Measurements from ENCODE around the gene EVA1C. TPM values are rescaled to one million over a fixed set of nuclear protein-coding genes. Genes with fewer than 3 reads are reported as not detected.
"Not testable (repeated sequence)": the region's sequence is repeated elsewhere in the genome, so short reads cannot be mapped to it uniquely, and the experiment has no call there.

Gene EVA1C
- total RNA-seq, 2 experiments from 2014 or later: 5.0 to 6.3 TPM

DNA sequence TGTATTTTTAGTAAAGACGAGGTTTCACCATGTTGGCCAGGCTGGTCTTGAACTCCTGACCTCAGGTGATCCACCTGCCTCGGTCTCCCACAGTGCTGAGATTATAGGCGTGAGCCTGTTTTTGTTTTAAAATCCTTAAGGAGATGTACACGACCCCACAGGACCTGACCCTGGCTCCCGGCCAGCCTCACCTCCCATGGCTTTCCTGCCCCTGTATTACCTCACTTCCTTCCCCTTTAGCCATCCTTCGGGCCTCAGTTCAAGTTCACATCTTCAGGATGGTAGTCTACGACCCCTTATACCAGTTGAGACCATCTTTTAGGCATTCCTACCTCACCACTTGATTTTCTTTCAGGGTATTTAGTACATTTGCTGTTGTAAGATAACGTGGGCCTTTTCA is 136.5 kb downstream of the EVA1C start:
- ChIA-PET POLR2A (no interaction called here), CTCF (no interaction called here)
- H3K9me3 Mint-ChIP-seq: no peaks in the 10 kb centered on the region
- no peak overlapping the region for H3K4me3 Mint-ChIP-seq
- no peaks in the 10 kb centered on the region for H3K36me3 Mint-ChIP-seq (ENCODE audit: low read depth)
- no peak overlapping the region for H3K27ac Mint-ChIP-seq
- no peaks in the 10 kb centered on the region for H3K27me3 Mint-ChIP-seq
- no peaks in the 10 kb centered on the region for H3K4me1 Mint-ChIP-seq
- DNase-seq: no peak

DNA sequence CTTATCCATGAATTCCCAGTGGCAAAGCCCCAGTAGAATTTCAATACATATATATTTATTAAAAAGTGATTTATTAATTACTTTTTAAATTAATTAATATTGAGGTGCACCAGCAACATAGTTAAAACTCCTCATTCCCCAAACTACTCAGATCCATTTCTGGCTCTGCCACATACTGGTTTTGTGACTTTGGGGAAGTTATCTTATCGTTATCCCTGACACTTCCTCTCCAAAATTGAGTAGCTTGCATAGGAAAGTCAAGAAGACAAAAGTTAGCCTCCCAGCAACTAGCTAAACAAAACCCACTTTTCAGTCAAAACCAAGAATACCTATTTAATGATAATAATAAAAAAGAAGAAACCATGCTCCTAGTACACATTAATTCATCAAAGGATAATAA is 136.9 kb downstream of the EVA1C start:
- Mint-ChIP-seq H3K9me3 (no peaks in the 10 kb centered on the region), H3K4me1 (no peaks in the 10 kb centered on the region), H3K27me3 (no peaks in the 10 kb centered on the region), H3K27ac (no peak overlapping the region), H3K4me3 (no peak overlapping the region), H3K36me3 (ENCODE audit: low read depth) (no peaks in the 10 kb centered on the region)
- DNase-seq: no peak
- CTCF ChIA-PET: no interaction called here
- POLR2A ChIA-PET: no interaction called here

DNA sequence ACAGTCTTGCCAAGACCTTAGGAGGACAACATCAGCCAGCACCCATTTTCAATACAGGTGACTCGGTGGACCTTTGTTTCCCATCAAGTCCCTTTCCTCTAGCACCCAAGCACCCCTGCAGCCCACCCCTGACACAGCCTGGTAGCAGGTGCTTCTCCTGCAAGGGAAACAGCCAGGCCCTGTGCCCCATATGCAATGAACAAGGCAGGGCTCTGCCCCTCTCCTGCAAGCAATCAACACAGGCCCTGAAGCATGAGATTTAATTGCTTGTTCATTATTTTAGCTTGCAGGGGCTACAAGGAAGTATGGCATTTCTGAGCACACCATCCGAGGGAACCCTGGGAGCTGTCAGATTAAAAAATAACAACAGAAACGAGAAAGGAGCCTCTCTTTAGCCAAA is 137.4 kb downstream of the EVA1C start:
- Mint-ChIP-seq H3K9me3 (no peaks in the 10 kb centered on the region), H3K27me3 (no peaks in the 10 kb centered on the region), H3K27ac (no peak overlapping the region), H3K36me3 (ENCODE audit: low read depth) (no peaks in the 10 kb centered on the region), H3K4me3 (no peak overlapping the region), H3K4me1 (no peaks in the 10 kb centered on the region)
- POLR2A ChIA-PET: no interaction called here
- CTCF ChIA-PET: no interaction called here
- no peak for DNase-seq

DNA sequence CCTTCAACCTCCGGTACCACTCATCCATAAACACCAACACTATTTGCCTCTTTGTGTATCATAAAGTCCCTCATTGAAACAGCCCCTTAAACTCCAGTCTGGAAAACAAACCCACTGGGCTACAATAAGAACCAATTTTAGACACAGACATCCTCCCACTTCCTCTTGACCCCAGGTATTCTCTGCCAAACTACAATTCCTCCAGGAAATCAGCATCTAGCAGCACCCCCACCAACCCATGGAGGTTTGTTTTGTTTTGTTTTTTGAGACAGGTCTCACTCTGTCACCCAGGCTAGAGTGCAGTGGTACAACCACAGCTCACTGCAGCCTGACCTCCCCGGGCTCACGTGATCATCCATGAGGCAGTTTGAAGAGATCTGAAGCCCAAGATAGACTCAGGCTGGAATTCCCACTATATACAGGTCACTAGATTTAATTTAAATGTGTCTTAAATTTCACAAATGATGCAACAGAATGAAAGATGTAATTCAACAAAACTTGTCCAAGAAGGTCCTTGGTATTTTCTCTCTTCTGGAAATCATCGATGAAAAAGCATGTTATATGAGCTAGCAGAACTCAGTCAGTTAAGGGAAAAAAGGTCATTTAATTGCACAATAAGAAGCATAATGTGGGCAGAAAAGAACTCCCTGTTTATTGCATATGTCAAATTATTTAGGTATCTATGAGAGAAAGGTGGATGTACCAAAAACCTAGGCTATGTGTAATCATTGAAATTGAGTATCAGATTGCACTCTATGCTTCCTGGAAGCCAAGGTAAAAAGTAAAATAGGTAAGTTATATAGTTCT is 142.5 kb downstream of the EVA1C start:
- CTCF ChIA-PET: no interaction called here
- Mint-ChIP-seq H3K9me3 (no peaks in the 10 kb centered on the region), H3K27me3 (no peaks in the 10 kb centered on the region), H3K36me3 (ENCODE audit: low read depth) (no peaks in the 10 kb centered on the region), H3K4me3 (no peak overlapping the region), H3K27ac (no peak overlapping the region), H3K4me1 (no peaks in the 10 kb centered on the region)
- POLR2A ChIA-PET: no interaction called here
- no peak for DNase-seq

DNA sequence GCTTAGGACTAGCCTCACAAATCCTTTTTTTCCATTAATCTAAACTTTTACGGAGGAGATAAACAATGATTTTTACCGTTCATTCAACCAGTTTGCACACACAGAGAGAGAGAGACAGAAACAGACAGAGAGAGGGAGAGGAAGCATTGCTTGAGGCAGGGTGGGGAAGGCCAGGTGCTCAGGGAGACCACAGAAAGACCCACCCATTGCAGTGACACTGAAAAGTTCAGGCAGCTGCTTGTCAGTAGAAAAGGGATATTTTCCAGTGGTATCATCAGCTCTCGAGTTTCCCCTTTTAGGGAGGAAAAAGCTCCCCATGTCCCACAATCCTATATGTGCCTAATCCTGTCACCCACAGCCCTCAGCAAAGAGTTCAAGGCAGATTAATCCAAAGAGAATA is 145.6 kb downstream of the EVA1C start:
- Mint-ChIP-seq H3K27ac (no peak overlapping the region), H3K27me3 (no peaks in the 10 kb centered on the region), H3K4me1 (no peaks in the 10 kb centered on the region), H3K9me3 (no peaks in the 10 kb centered on the region), H3K36me3 (ENCODE audit: low read depth) (no peaks in the 10 kb centered on the region), H3K4me3 (no peak overlapping the region)
- ChIA-PET CTCF (no interaction called here), POLR2A (no interaction called here)
- no peak for DNase-seq

DNA sequence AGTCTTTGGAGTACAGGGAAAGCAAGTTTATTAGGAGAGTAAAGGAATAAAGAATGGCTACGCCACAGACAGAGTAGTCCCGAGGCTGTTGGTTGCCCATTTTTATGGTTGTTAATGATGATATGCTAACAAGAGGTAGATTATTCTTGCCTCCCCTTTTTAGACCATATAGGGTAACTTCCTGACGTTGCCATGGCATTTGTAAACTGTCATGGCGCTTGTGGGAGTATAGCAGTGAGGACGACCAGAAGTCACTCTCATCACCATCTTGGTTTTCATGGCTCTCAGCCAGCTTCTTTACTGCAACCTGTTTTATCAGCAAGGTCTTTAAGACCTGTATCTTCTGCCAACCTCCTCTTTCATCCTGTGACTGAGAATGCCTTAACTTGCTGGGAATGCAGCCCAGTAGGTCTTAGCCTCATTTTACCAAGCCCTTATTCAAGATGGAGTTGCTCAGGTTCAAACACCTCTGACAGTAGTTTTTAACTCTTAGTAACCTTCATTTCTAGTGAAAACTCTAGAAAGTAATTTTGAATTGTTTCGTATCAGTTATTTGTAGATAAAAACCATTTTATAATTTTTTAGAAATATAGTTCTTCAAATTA is 146.6 kb downstream of the EVA1C start:
- DNase-seq: no peak
- no peak overlapping the region for H3K4me3 Mint-ChIP-seq
- H3K36me3 Mint-ChIP-seq (ENCODE audit: low read depth): no peaks in the 10 kb centered on the region
- POLR2A ChIA-PET: no interaction called here
- H3K9me3 Mint-ChIP-seq: no peaks in the 10 kb centered on the region
- no peak overlapping the region for H3K27ac Mint-ChIP-seq
- H3K27me3 Mint-ChIP-seq: no peaks in the 10 kb centered on the region
- CTCF ChIA-PET: no interaction called here
- no peaks in the 10 kb centered on the region for H3K4me1 Mint-ChIP-seq

DNA sequence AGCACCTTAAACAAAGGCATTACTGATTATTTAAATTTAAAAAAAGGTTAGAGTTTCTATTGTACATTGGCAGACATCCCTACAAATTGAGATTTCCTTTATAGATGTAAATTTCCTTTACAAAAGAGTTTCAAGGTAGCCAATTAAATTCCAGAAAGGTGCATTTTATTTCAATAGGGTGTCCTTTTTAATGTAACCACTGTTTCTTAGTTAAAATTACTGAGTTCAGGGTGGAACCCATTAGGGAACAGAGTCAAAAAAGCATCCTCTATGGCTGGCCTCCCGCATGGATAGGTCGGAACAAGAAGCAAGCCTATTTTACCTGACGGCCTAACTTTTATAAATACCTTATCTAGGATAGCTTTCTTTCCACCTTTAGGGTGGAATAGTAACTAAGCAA is 148.4 kb downstream of the EVA1C start:
- DNase-seq: no peak
- no peaks in the 10 kb centered on the region for H3K36me3 Mint-ChIP-seq (ENCODE audit: low read depth)
- H3K4me1 Mint-ChIP-seq: no peaks in the 10 kb centered on the region
- ChIA-PET CTCF (interaction anchor here (1.2 to 2.3 kb wide), 3 partner anchors 8 to 40 kb away, joined by 3 to 8 read pairs (median 5); no protein-coding TSS in a partner anchor), POLR2A (no interaction called here)
- H3K27me3 Mint-ChIP-seq: peaks cover 6% of the 10 kb centered on the region
- H3K4me3 Mint-ChIP-seq: no peak overlapping the region
- no peak overlapping the region for H3K27ac Mint-ChIP-seq
- peaks cover 11% of the 10 kb centered on the region for H3K9me3 Mint-ChIP-seq

DNA sequence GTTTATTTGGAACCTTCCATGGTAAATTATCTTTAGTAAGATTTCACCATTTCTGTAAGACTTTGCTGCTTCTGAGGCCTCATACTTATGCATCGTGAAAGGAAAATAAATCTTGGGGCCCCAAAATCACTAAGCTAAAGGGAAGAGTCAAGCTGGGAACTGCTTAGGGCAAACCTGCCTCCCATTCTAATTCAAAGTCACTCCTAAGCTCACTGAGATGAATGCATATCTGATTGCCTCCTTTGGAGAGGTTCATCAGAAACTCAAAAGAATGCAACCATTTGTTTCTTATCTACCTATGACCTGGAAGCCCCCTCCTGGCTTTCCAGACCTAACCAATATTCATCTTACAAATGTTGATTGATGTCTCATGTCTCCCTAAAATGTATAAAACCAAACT is 149.0 kb downstream of the EVA1C start:
- H3K4me1 Mint-ChIP-seq; H3K27me3 Mint-ChIP-seq; H3K27ac Mint-ChIP-seq; POLR2A ChIA-PET; DNase-seq; H3K4me3 Mint-ChIP-seq; H3K36me3 Mint-ChIP-seq (ENCODE audit: low read depth): not testable (repeated sequence)
- CTCF ChIA-PET: interaction anchor here (0.6 to 2.3 kb wide), 3 partner anchors 8 to 1002 kb away, joined by 4 to 8 read pairs (median 5); no protein-coding TSS in a partner anchor
- H3K9me3 Mint-ChIP-seq: peaks cover 11% of the 10 kb centered on the region

DNA sequence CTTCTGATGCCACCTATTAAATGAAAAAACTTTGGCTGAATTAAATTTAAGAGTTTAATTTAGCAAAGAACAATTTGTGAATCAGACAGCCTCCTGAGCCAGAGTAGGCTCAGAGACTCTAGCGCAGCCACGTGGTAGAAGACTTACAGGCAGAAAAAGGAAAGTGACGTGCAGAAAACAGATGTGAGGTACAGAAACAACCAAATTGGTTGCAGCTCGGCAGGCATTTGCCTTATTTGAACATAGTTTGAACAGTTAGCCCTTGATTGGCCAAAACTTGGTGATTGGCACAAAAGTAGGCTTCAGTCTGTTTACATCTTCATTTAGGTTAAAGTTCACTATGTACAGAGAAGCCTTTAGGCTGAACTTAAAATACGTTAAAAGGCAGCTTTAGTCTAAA is 149.9 kb downstream of the EVA1C start:
- Mint-ChIP-seq H3K4me1 (no peaks in the 10 kb centered on the region), H3K9me3 (peaks cover 14% of the 10 kb centered on the region), H3K27me3 (peaks cover 6% of the 10 kb centered on the region), H3K36me3 (ENCODE audit: low read depth) (peaks cover 6% of the 10 kb centered on the region), H3K4me3 (no peak overlapping the region), H3K27ac (no peak overlapping the region)
- POLR2A ChIA-PET: no interaction called here
- CTCF ChIA-PET: no interaction called here
- no peak for DNase-seq

DNA sequence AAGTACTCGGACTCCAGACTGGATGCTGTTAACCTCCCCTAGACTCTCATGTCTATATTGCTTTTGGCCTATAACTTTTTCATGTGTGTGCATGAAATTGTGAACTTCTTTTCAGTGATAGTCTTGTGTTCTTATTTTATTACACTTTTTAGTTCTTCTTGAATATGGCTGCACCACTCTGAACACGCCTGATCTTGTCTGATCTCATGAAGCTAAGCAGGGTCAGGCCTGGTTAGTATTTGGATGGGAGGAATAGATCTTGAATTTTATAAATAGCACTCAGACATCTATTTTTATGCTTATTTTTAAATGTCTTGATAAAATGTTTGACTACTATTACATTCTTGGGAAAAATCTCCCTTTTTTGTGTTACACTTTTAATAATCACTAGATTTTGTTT is 150.4 kb downstream of the EVA1C start:
- Mint-ChIP-seq H3K27me3 (peaks cover 6% of the 10 kb centered on the region), H3K4me3 (no peak overlapping the region), H3K36me3 (ENCODE audit: low read depth) (peaks cover 6% of the 10 kb centered on the region), H3K4me1 (no peaks in the 10 kb centered on the region), H3K9me3 (peaks cover 14% of the 10 kb centered on the region), H3K27ac (no peak overlapping the region)
- no peak for DNase-seq
- POLR2A ChIA-PET: no interaction called here
- CTCF ChIA-PET: no interaction called here

Other genes starting within 250 kb of the EVA1C start
- 10 to 100 TPM; 19.7 to 20.3 TPM for gene MIS18A, start 133.7 kb upstream of the EVA1C start, total RNA-seq
- not detected for gene MRAP, start 113.9 kb upstream of the EVA1C start, total RNA-seq
- 1 to 10 TPM; 9.1 TPM for gene URB1, start 19.7 kb upstream of the EVA1C start, total RNA-seq
- under 1 TPM; 0.53 to 0.95 TPM for gene TCP10L, start 172.8 kb downstream of the EVA1C start, total RNA-seq
- 10 to 100 TPM; 34.0 to 34.7 TPM for gene CFAP298, start 199.7 kb downstream of the EVA1C start, total RNA-seq

Measured in activated CD4-positive, alpha-beta memory T cell treated with anti-CD3 and anti-CD28 coated beads, Interleukin-2, amount 10 ng/mL, durations not matched to agents 7 days and 5 days (primary cell).